ENCODE data around the gene NDUFB3.
"Not testable (repeated sequence)": the region's sequence is repeated elsewhere in the genome, so short reads cannot be mapped to it uniquely, and the experiment has no call there.

NDUFB3 gene

DNA sequence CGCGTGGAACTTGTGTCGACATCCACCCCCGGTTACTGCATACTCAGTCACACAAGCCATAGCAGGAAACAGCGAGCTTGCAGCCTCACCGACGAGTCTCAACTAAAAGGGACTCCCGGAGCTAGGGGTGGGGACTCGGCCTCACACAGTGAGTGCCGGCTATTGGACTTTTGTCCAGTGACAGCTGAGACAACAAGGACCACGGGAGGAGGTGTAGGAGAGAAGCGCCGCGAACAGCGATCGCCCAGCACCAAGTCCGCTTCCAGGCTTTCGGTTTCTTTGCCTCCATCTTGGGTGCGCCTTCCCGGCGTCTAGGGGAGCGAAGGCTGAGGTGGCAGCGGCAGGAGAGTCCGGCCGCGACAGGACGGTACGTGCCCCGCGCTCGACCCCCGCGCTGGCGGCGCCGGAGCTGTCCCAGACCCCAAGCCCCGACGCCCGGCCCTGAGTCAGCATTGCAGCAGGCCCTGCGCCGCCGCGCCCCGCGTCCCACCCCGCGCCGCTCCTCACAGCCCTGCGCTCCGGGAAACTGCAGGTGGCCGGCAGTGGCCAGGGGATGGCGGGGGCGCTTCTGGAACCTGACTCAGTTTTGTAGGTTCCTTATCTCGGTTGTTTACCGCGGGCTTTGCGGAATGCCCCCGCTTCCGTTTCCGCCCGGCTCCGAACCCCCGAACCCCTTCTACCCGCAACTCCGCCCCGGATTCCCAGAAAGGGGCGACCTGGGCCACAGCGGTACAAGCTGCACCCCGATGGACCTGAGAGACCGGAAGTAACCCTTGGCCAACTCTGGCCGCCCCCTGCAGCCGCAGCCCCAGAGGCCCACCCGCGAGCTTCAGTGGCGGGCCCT, 44.5 kb downstream of the NDUFB3 start, which contains the start of gene CFLAR:
Gene CFLAR (plus strand): TSS at position 50 of the 844 bp plus-strand sequence. CDS start 13,702 bp downstream, outside the sequence.
- Histone ChIP-seq H3K4me1 (ENCODE audit: control extremely low read depth in 1 of 4, control insufficient read depth in 4 of 4, insufficient read depth in 4 of 4, low read length in 3 of 4) (peaks cover 14 to 49% (median 44%) of the 10 kb centered on the region in 4 experiments), H3K36me3 (ENCODE audit: control insufficient read depth in 4 of 4, insufficient read depth in 4 of 4, low read length in 3 of 4) (peaks cover 0 to 5% (median 0%) of the 10 kb centered on the region in 4 experiments), H3K9me3 (ENCODE audit: control extremely low read depth in 1 of 5, control insufficient read depth in 4 of 5, insufficient read depth in 2 of 5, low read depth in 1 of 5, low read length in 4 of 5) (no peaks in the 10 kb centered on the region), H3K27ac (ENCODE audit: insufficient read depth in 1 of 2, low read depth in 1 of 2, low read length in 2 of 2, poor library complexity in 1 of 2, severe bottlenecking in 2 of 2) (peak within 1 kb of the TSS; percentile 93 to 97), H3K27me3 (replicated peaks in 2 of 5; ENCODE audit: control insufficient read depth in 4 of 5, insufficient read depth in 5 of 5, low read length in 4 of 5) (no peaks in the 10 kb centered on the region), H3K4me3 (ENCODE audit: control insufficient read depth in 1 of 7, extremely low read depth in 1 of 7, insufficient read depth in 4 of 7, low read depth in 2 of 7, low read length in 6 of 7) (peak within 1 kb of the TSS; percentile 84 to 100 (median 95))
- under 1% methylated on average over 73 of the region's 75 CpGs for WGBS (ENCODE audit: insufficient coverage)
- ChIA-PET CTCF (interaction anchor here (0.7 to 8.1 kb wide), 18 partner anchors 12 to 210 kb away, joined by 3 to 107 read pairs (median 6); partner anchors contain the start of gene ORC2), POLR2A (interaction anchor here (0.7 to 3.6 kb wide), 6 partner anchors 15 to 134 kb away, joined by 3 to 27 read pairs (median 6); no protein-coding TSS in a partner anchor)
- peak; percentile 79 to 93 (median 90) for DNase-seq

DNA sequence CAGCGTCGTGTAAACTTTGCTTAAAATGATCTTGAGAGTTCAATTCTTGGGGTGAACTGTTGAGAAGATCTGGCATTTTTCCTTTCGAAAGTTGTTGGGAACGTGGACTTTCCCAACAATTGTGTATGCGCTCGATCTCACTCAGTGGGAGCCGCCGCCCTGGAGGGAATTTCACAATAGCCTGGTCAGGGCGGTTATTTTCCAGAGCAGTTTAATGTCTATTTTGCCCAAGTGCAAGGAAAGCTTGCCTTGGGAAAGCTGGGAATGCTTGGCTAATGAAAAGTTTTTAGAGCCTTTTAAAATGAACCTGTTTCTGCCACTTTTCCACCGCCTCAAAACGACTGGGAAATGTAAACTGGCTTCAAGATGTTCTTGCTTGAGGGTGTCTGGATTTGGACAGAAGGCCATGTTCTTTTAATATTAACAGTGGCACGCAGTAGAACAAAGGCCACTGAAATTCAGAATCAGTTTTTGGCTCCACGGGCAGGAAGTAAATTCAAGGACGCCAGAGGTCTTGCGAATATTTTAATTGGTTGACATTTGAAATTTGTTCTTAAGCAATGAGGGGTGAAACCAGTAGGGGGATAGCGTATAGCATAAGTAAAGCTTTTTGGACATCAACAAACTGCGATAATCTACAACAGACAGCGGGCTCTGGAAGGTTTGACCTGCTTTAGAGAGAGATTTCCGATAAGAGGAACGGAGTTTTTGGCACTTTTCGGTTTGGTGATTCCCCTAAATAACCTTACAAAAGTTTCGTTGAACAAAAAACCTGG, 45.3 kb downstream of the NDUFB3 start:
- Histone ChIP-seq H3K4me3 (ENCODE audit: control insufficient read depth in 1 of 7, extremely low read depth in 1 of 7, insufficient read depth in 4 of 7, low read depth in 2 of 7, low read length in 6 of 7) (peak overlapping the region; percentile 84 to 100 (median 95)), H3K36me3 (ENCODE audit: control insufficient read depth in 4 of 4, insufficient read depth in 4 of 4, low read length in 3 of 4) (peaks cover 0 to 11% (median 0%) of the 10 kb centered on the region in 4 experiments), H3K4me1 (ENCODE audit: control extremely low read depth in 1 of 4, control insufficient read depth in 4 of 4, insufficient read depth in 4 of 4, low read length in 3 of 4) (peaks cover 22 to 57% (median 51%) of the 10 kb centered on the region in 4 experiments), H3K9me3 (ENCODE audit: control extremely low read depth in 1 of 5, control insufficient read depth in 4 of 5, insufficient read depth in 2 of 5, low read depth in 1 of 5, low read length in 4 of 5) (no peaks in the 10 kb centered on the region), H3K27ac (ENCODE audit: insufficient read depth in 1 of 2, low read depth in 1 of 2, low read length in 2 of 2, poor library complexity in 1 of 2, severe bottlenecking in 2 of 2) (peak overlapping the region; percentile 93 to 97), H3K27me3 (replicated peaks in 2 of 5; ENCODE audit: control insufficient read depth in 4 of 5, insufficient read depth in 5 of 5, low read length in 4 of 5) (no peaks in the 10 kb centered on the region)
- WGBS (ENCODE audit: insufficient coverage): 0% methylated on average over 18 of the region's 22 CpGs
- ChIA-PET POLR2A (interaction anchor here (1.1 to 3.6 kb wide), 7 partner anchors 16 to 227 kb away, joined by 3 to 27 read pairs (median 4); no protein-coding TSS in a partner anchor), CTCF (interaction anchor here (0.6 to 8.1 kb wide), 28 partner anchors 8 to 627 kb away, joined by 3 to 107 read pairs (median 4); partner anchors contain the start of genes CASP8 and ORC2)
- peak; percentile 92 to 97 (median 95) for DNase-seq

DNA sequence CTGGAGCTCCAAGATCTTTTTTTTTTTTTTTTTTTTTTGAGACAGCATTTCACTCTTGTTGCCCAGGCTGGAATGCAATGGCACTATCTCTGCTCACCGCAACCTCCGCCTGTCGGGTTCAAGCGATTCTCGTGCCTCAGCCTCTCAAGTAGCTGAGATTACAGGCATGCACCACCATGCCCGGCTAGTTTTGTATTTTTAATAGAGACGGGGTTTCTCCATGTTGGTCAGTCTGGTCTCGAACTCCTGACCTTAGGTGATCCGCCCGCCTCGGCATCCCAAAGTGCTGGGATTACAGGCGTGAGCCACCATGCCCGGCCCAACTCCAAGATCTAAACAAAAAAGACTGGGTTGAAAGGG, 45.9 kb downstream of the NDUFB3 start:
- CTCF ChIA-PET: interaction anchor here (0.6 to 8.1 kb wide), 27 partner anchors 8 to 626 kb away, joined by 3 to 107 read pairs (median 4); partner anchors contain the start of genes CASP8 and ORC2
- H3K4me3 ChIP-seq (ENCODE audit: control insufficient read depth in 1 of 7, extremely low read depth in 1 of 7, insufficient read depth in 4 of 7, low read depth in 2 of 7, low read length in 6 of 7): peak overlapping the region in 6 of 7 experiments; percentile 91 to 100 (median 97)
- 33% methylated on average over 11 of the region's 13 CpGs for WGBS (ENCODE audit: insufficient coverage)
- not testable (repeated sequence) for H3K9me3 ChIP-seq (ENCODE audit: control extremely low read depth in 1 of 5, control insufficient read depth in 4 of 5, insufficient read depth in 2 of 5, low read depth in 1 of 5, low read length in 4 of 5); DNase-seq; H3K27me3 ChIP-seq (replicated peaks in 2 of 5; ENCODE audit: control insufficient read depth in 4 of 5, insufficient read depth in 5 of 5, low read length in 4 of 5)
- POLR2A ChIA-PET: interaction anchor here (0.7 to 3.6 kb wide), 5 partner anchors 36 to 228 kb away, joined by 3 to 27 read pairs (median 3); no protein-coding TSS in a partner anchor
- peak overlapping the region; percentile 93 to 97 for H3K27ac ChIP-seq (ENCODE audit: insufficient read depth in 1 of 2, low read depth in 1 of 2, low read length in 2 of 2, poor library complexity in 1 of 2, severe bottlenecking in 2 of 2)
- H3K36me3 ChIP-seq (ENCODE audit: control insufficient read depth in 4 of 4, insufficient read depth in 4 of 4, low read length in 3 of 4): peaks cover 0 to 17% (median 2%) of the 10 kb centered on the region in 4 experiments
- H3K4me1 ChIP-seq (ENCODE audit: control extremely low read depth in 1 of 4, control insufficient read depth in 4 of 4, insufficient read depth in 4 of 4, low read length in 3 of 4): peaks cover 27 to 63% (median 57%) of the 10 kb centered on the region in 4 experiments

DNA sequence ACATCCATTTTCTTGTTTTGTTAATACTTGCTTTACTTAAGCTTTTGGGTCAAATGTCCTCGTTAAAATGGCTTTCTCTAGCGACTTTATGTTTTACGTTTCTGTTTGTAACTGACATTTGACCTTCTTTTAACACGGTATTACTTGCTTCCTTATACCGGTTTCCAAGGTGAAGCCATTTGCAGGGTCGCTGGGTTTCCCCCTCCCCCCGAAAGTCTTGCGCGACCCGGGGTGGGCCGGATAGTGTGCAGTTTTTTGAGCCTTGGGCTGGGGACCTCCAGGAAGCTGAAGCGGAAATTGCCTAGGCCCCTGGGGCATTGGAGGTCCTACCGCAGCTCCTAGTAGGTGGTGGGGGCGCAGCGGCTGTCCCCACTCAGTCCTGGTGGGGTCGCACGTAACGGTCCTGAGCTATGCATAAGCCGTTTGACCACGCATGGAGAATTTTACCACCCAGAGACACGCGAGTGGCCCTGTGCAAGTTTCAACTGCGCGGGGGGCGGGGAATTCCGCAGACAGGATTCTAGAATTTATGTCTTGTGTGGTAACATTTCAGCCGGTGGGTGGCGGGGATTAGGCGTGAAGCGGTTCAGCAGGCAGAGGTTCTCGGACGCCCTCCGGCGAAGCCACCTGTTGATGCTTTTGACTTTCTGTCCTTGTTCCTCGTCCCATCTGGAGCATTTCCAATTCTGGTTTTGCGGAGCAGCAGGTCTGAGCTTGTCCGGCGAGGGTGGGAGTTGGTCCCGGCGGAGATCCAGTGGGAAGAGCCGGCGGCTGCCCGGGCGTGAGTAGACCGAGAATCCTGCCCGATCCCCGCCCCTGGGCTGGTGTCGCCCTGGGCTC, 46.5 kb downstream of the NDUFB3 start:
- H3K27ac ChIP-seq (ENCODE audit: insufficient read depth in 1 of 2, low read depth in 1 of 2, low read length in 2 of 2, poor library complexity in 1 of 2, severe bottlenecking in 2 of 2): peak overlapping the region; percentile 93 to 97
- H3K4me1 ChIP-seq (ENCODE audit: control extremely low read depth in 1 of 4, control insufficient read depth in 4 of 4, insufficient read depth in 4 of 4, low read length in 3 of 4): peaks cover 33 to 69% (median 62%) of the 10 kb centered on the region in 4 experiments
- ChIA-PET POLR2A (interaction anchor here (0.7 to 3.6 kb wide), 4 partner anchors 40 to 228 kb away, joined by 3 to 27 read pairs (median 4); no protein-coding TSS in a partner anchor), CTCF (interaction anchor here (0.6 to 8.1 kb wide), 29 partner anchors 8 to 625 kb away, joined by 3 to 107 read pairs (median 4); partner anchors contain the start of genes CASP8 and ORC2)
- H3K4me3 ChIP-seq (ENCODE audit: control insufficient read depth in 1 of 7, extremely low read depth in 1 of 7, insufficient read depth in 4 of 7, low read depth in 2 of 7, low read length in 6 of 7): peak overlapping the region; percentile 88 to 100 (median 95)
- no peaks in the 10 kb centered on the region for H3K27me3 ChIP-seq (replicated peaks in 2 of 5; ENCODE audit: control insufficient read depth in 4 of 5, insufficient read depth in 5 of 5, low read length in 4 of 5)
- peaks cover 0 to 22% (median 3%) of the 10 kb centered on the region in 4 experiments for H3K36me3 ChIP-seq (ENCODE audit: control insufficient read depth in 4 of 4, insufficient read depth in 4 of 4, low read length in 3 of 4)
- peak; percentile 94 to 95 (median 94) for DNase-seq
- H3K9me3 ChIP-seq (ENCODE audit: control extremely low read depth in 1 of 5, control insufficient read depth in 4 of 5, insufficient read depth in 2 of 5, low read depth in 1 of 5, low read length in 4 of 5): no peaks in the 10 kb centered on the region
- 0% methylated on average over 47 of the region's 48 CpGs for WGBS (ENCODE audit: insufficient coverage)

DNA sequence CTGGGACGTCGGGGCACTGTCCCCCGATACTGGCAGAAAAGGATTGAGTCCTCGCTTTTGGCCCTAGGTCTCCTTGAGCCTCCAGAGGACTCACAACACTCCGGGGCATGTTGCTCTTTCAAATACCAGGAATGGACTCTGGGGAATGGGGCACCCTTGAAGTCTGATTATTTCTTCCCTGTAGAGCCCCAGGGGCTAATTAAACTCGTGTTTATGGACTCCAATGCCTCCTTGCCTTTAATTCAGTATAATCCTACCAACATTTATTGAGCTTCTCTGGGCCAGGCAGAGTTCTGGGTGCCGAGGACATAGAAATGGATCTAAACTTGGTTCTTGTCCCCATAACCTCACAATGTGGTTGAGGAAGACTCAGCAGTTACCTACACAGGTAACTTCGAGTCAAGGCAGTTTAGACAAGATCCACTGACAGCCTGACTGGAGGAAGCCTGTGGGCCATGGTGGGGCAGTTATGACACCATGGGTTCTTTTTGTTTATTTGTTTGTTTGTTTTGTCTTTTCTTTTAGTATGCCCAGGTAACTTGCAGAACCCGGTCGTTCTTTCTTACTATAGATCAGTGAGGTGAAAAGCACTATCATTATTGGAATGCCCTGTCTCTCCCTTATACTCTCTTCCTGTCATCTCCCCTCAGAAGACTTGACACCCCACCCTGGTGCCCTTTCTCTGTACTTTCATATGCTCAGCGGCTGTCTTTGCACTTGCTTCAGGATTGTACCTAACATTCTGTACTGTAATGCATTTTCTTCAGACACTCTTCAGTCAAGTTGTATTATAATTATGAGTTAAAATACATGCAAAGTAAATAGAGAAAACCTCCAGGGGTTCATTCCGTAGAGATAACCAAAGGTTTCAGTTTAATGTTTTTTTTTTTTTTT, 47.4 kb downstream of the NDUFB3 start:
- POLR2A ChIA-PET: interaction anchor here (3.6 kb wide), 1 partner anchor 39 kb away, joined by 27 read pairs; no protein-coding TSS in a partner anchor
- Histone ChIP-seq H3K27me3 (replicated peaks in 2 of 5; ENCODE audit: control insufficient read depth in 4 of 5, insufficient read depth in 5 of 5, low read length in 4 of 5) (no peaks in the 10 kb centered on the region), H3K4me1 (ENCODE audit: control extremely low read depth in 1 of 4, control insufficient read depth in 4 of 4, insufficient read depth in 4 of 4, low read length in 3 of 4) (peaks cover 40 to 77% (median 69%) of the 10 kb centered on the region in 4 experiments), H3K27ac (ENCODE audit: insufficient read depth in 1 of 2, low read depth in 1 of 2, low read length in 2 of 2, poor library complexity in 1 of 2, severe bottlenecking in 2 of 2) (peak overlapping the region; percentile 93 to 97), H3K36me3 (ENCODE audit: control insufficient read depth in 4 of 4, insufficient read depth in 4 of 4, low read length in 3 of 4) (peaks cover 0 to 30% (median 7%) of the 10 kb centered on the region in 4 experiments), H3K4me3 (ENCODE audit: control insufficient read depth in 1 of 7, extremely low read depth in 1 of 7, insufficient read depth in 4 of 7, low read depth in 2 of 7, low read length in 6 of 7) (peak overlapping the region; percentile 88 to 100 (median 95)), H3K9me3 (ENCODE audit: control extremely low read depth in 1 of 5, control insufficient read depth in 4 of 5, insufficient read depth in 2 of 5, low read depth in 1 of 5, low read length in 4 of 5) (no peaks in the 10 kb centered on the region)
- 0% methylated on average over 8 of the region's 12 CpGs for WGBS (ENCODE audit: insufficient coverage)
- CTCF ChIA-PET: interaction anchor here (1.0 to 8.1 kb wide), 12 partner anchors 12 to 114 kb away, joined by 3 to 107 read pairs (median 8); no protein-coding TSS in a partner anchor
- peak in 2 of 3 donors; percentile 70 to 79 for DNase-seq

Measured in common myeloid progenitor, CD34-positive (primary cell).